ENCODE measurements around the gene HTR3B. TPM values are rescaled to one million over a fixed set of nuclear protein-coding genes. Genes with fewer than 3 reads are reported as not detected.
"Not testable (repeated sequence)": the region's sequence is repeated elsewhere in the genome, so short reads cannot be mapped to it uniquely, and the experiment has no call there.

Gene HTR3B
- total RNA-seq, 2 donors from 2014 or later: not detected

DNA sequence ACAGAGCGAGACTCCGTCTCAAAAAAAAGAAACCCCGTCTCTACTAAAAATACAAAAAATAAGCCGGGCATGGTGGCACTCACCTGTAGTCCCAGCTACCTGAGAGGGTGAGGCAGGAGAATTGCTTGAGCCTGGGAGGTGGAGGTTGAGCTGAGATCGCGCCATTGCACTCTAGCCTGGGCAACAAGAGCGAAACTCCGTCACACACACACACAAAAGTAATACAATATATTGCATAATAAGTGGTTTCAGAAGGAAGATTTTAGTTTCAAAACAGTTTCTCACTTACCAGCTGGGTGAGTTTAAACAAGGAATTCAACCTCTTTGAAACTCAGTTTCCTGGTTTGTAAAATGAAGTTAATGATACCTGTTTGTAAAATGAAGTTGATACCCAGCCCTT, 37.7 kb downstream of the HTR3B start:
- H3K27me3 ChIP-seq (replicated peaks; ENCODE audit: insufficient read depth): no peaks in the 10 kb centered on the region
- H3K4me3 ChIP-seq: no peak overlapping the region
- no peaks in the 10 kb centered on the region for H3K36me3 ChIP-seq
- no peak overlapping the region for H3K27ac ChIP-seq
- DNase-seq (ENCODE audit: low spot score) (no peak), ATAC-seq (ENCODE audit: insufficient number of reproducible peaks, low FRiP score, low read depth) (no peak)
- TF ChIP-seq, protein P1, sequence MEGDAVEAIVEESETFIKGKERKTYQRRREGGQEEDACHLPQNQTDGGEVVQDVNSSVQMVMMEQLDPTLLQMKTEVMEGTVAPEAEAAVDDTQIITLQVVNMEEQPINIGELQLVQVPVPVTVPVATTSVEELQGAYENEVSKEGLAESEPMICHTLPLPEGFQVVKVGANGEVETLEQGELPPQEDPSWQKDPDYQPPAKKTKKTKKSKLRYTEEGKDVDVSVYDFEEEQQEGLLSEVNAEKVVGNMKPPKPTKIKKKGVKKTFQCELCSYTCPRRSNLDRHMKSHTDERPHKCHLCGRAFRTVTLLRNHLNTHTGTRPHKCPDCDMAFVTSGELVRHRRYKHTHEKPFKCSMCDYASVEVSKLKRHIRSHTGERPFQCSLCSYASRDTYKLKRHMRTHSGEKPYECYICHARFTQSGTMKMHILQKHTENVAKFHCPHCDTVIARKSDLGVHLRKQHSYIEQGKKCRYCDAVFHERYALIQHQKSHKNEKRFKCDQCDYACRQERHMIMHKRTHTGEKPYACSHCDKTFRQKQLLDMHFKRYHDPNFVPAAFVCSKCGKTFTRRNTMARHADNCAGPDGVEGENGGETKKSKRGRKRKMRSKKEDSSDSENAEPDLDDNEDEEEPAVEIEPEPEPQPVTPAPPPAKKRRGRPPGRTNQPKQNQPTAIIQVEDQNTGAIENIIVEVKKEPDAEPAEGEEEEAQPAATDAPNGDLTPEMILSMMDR (IDR thresholded peaks at IDR 0.05): no peak
- H3K4me1 ChIP-seq (ENCODE audit: control insufficient read depth in 1 of 2, low read depth in 2 of 2): no peaks in the 10 kb centered on the region
- no peaks in the 10 kb centered on the region for H3K9me3 ChIP-seq

DNA sequence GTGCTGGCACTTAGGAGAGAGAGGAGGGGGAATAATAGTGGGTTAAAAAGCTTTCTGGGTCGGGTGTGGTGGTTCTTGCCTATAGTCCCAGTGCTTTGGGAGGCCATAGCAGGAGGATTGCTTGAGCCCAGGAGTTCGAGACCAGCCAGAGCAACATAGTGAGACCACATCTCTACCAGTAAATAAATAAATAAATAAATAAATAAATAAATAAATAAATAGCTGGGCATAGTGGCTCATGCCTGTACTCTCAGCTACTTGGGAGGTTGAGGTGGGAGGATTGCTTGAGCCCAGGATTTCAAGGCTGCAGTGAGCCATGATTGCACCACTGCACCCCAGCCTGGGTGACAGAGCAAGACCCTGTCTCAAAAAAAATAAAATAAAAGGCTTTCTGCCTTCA, 41.6 kb downstream of the HTR3B start:
- not testable (repeated sequence) for H3K4me1 ChIP-seq (ENCODE audit: control insufficient read depth in 1 of 2, low read depth in 2 of 2); H3K9me3 ChIP-seq; H3K4me3 ChIP-seq; H3K27me3 ChIP-seq (replicated peaks; ENCODE audit: insufficient read depth); DNase-seq (ENCODE audit: low spot score); H3K36me3 ChIP-seq; H3K27ac ChIP-seq; ATAC-seq (ENCODE audit: insufficient number of reproducible peaks, low FRiP score, low read depth)

DNA sequence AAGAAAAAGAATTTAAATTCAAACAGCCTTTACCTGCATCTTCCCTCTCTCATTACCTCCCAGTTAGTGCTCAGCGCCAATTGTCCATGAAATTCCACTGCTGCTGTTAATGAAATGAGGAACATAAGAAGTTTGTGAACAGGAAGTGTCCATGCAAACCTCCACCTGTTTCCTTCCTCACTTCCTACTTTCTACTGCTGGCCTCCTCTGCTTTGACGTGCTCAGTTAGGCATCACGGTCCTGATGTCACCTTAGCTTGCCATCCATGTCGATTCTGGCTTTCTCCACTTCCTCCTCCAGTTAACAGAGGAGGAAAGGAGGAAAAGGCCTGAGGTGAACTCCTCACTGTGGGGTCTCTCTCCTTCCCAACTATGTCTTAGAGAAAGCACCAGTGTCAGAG, 43.4 kb downstream of the HTR3B start:
- Histone ChIP-seq H3K36me3 (no peaks in the 10 kb centered on the region), H3K27me3 (replicated peaks; ENCODE audit: insufficient read depth) (no peaks in the 10 kb centered on the region), H3K27ac (no peak overlapping the region), H3K4me1 (ENCODE audit: control insufficient read depth in 1 of 2, low read depth in 2 of 2) (no peaks in the 10 kb centered on the region), H3K9me3 (no peaks in the 10 kb centered on the region), H3K4me3 (no peak overlapping the region)
- DNase-seq (ENCODE audit: low spot score): no peak
- TF ChIP-seq, protein P1 (IDR thresholded peaks at IDR 0.05): no peak
- ATAC-seq (ENCODE audit: insufficient number of reproducible peaks, low FRiP score, low read depth): no peak

DNA sequence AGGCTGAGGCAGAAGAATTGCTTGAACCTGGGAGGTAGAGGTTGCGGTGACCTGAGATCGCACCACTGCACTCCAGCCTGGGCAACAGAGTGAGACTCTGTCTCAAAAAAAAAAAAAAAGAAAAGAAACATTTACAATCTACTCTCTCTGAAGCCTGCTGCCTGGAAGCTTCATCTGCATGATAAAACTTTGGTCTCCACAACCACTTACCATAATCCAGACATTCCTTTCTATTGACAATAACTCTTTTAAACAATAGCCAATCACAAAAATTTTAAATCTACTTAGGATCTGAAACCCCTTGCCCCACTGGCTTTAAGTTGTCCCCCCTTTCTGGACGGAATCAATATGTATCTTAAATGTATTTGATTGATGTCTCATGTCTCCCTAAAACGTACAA, 45.3 kb downstream of the HTR3B start:
- no peaks in the 10 kb centered on the region for H3K36me3 ChIP-seq
- no peaks in the 10 kb centered on the region for H3K4me1 ChIP-seq (ENCODE audit: control insufficient read depth in 1 of 2, low read depth in 2 of 2)
- no peak for ATAC-seq (ENCODE audit: insufficient number of reproducible peaks, low FRiP score, low read depth)
- H3K27me3 ChIP-seq (replicated peaks; ENCODE audit: insufficient read depth): no peaks in the 10 kb centered on the region
- DNase-seq (ENCODE audit: low spot score): no peak
- H3K4me3 ChIP-seq: no peak overlapping the region
- H3K9me3 ChIP-seq: no peaks in the 10 kb centered on the region
- TF ChIP-seq, protein P1 (IDR thresholded peaks at IDR 0.05): no peak
- H3K27ac ChIP-seq: no peak overlapping the region

DNA sequence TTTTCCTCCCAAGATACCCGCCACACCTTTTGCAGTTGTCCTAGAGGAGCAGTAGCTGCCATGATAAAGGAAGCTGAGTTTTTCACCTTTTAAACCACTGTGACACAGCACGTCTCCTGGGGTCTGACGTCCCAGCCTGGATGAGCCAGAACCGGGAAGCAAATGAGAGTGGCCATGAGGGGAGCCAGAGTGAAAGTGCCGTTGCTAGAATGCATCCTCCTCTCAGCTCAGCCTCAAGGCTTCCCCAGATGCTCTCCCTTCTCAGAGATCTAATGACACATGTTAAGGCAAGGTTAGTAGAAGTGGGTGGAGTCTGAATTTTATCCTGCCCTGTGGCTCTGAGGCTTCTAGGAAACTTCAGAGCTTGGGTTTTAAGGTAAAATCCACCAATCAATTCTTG, 46.9 kb downstream of the HTR3B start:
- Histone ChIP-seq H3K27ac (no peak overlapping the region), H3K4me3 (no peak overlapping the region), H3K9me3 (no peaks in the 10 kb centered on the region), H3K27me3 (replicated peaks; ENCODE audit: insufficient read depth) (no peaks in the 10 kb centered on the region), H3K36me3 (no peaks in the 10 kb centered on the region), H3K4me1 (ENCODE audit: control insufficient read depth in 1 of 2, low read depth in 2 of 2) (no peaks in the 10 kb centered on the region)
- TF ChIP-seq, protein P1 (IDR thresholded peaks at IDR 0.05): no peak
- no peak for DNase-seq (ENCODE audit: low spot score)
- no peak for ATAC-seq (ENCODE audit: insufficient number of reproducible peaks, low FRiP score, low read depth)

DNA sequence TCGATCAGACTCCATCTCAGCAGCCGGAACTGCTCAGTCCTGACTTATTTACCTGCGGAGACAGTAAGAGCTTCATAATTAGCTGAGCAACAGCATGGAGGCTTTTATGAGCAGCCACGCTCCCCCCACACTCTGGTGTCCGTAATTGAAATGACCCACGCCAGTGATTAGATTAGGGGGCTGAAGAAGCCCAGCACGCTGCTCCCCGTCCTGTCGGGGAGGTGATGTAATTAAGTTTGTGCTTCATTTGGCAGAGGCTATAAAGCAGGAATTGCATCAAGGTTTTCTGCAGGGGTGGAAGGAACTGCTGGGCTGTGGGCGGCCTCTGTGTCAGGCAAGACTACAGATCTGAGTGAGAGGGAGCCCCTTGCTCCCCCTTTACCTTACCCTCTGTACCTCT, 47.5 kb downstream of the HTR3B start:
- ATAC-seq (ENCODE audit: insufficient number of reproducible peaks, low FRiP score, low read depth): no peak

More for the DNA sequence above, 47.5 kb downstream of the HTR3B start:
- Histone ChIP-seq H3K27me3 (replicated peaks; ENCODE audit: insufficient read depth) (no peaks in the 10 kb centered on the region), H3K36me3 (no peaks in the 10 kb centered on the region), H3K4me3 (no peak overlapping the region), H3K27ac (no peak overlapping the region), H3K4me1 (ENCODE audit: control insufficient read depth in 1 of 2, low read depth in 2 of 2) (no peaks in the 10 kb centered on the region), H3K9me3 (no peaks in the 10 kb centered on the region)
- no peak for DNase-seq (ENCODE audit: low spot score)
- TF ChIP-seq, protein P1 (IDR thresholded peaks at IDR 0.05): no peak
